GM21717 (cell line): ENCODE data around the gene ATP1B1.

Experiments
- ATAC-seq: cut with Tn5 transposase; IDR thresholded peaks from one replicate; pipeline ENCODE4 v1.9.1; 2021; ENCODE audit warnings: mild to moderate bottlenecking, moderate library complexity; ENCODE audit not compliant: unreplicated experiment

Gene ATP1B1

DNA sequence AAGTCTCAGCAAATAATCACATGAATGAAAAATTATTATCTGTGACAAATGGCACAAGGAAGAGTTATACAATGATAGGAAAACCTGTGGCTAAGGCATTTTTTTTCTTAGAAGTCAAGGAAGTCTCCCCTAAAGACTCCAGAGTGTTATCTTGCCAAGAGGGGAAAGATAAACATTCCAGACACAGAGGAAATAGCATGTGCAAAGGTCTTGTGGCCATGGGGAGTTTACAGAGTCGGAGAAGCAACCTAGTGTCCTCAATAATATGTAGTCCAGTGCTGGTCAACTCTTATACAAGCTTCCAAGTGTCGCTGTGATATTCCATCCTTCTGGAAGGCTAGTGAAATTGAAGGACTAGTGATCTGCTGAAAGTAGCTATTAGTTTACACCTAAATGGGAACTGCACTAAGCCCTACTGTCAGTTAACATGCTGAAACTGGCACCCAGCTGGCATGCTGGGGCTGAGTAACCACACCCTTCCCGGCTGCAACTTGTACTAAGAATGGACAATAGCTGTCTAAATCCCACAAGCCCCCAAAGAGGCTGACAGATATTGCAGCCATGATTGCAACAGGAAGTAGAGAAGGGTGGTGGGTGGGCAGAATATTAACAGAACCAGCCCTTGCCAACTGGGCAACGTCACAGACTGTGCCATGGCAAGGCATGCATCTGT lies 11.5 kb upstream of the ATP1B1 start:
- no peak for ATAC-seq

DNA sequence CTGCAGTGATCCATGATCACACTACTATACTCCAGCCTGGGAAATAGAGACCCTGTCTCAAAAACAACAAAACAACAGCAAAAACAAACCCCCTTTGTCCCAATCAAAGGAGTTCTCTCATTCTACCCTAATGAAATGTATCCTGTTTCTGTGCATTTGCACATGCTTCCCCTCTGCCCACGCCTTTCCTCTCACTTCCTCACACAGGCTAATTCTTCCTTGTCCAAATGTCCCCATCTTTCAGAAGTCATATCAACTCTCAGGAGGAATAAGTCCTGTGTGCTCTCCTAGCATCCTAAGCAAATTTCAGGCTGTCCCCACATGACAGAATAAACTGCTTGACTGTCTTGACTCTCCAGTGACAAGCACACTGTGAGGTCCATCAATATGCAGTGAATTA lies 8.1 kb upstream of the ATP1B1 start:
- ATAC-seq, result no peak

- ATAC-seq, result no peak
These were observed 6.9 kb upstream of the ATP1B1 start for GRCh38 chr1:169099561-169099960.

DNA sequence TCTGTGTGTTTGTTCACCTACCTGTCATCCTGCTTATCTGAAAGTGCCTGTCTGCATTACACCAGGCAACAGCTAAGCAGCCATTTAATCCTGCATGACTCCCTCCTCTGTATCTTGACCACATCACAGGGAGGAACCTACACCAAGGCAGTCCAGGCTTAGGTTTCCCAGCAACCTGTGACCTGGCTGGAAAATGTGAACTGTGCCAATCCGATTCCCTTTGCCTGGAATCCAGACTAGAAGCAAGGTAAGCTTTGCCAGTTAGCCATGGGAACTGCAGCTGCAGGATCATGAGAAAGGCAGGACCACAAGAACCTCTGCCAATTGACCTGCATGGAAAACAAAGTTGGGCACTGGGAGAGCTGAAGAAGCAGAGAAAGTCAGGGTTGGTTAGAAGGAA lies 6.3 kb upstream of the ATP1B1 start:
- no peak for ATAC-seq

DNA sequence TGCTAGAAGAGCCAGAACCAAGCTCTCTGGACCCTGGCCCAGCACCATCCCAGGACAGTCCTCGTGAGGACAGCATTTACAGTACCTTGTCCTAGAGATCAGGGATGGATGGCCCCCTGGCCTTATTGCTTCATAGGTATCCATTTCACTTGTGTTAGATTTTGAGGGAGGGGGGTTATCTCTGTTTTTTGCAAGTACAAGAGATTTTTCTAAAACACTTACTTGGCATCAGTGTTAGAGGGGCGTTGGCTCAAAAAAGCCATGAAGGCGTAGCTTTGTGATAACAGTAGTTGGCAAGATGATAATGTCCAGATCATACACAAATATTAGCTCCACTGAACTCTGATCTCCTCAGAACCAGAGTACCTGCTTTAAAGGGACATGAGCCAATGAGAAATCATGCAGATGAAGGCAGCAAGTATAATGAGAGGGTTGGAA lies 5.8 kb upstream of the ATP1B1 start:
- ATAC-seq, result no peak

DNA sequence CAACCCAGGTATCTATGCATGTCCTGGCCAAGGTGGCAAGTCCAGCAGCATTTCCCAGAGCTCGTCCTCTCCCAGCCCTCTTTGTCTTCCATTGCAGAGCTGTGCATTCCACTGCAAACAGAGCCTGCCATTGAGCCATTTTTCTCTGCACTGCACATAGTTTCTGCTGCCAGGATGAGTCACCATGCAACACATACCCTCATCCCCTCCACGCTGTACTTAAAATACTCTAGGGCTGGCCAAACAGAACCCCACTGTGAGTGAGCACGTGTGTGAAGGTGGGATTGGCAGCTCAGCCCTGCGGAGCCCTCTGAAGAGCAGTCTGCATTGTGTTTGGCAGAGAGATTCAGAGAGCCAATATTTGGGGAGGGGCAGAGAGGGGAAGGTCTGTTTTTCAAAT lies 3.9 kb upstream of the ATP1B1 start:
- ATAC-seq, result no peak

- ATAC-seq, result no peak
These were observed 3.5 kb upstream of the ATP1B1 start for GRCh38 chr1:169103002-169103401.

- no peak for ATAC-seq
These were observed 3.0 kb upstream of the ATP1B1 start for GRCh38 chr1:169103480-169103893.

DNA sequence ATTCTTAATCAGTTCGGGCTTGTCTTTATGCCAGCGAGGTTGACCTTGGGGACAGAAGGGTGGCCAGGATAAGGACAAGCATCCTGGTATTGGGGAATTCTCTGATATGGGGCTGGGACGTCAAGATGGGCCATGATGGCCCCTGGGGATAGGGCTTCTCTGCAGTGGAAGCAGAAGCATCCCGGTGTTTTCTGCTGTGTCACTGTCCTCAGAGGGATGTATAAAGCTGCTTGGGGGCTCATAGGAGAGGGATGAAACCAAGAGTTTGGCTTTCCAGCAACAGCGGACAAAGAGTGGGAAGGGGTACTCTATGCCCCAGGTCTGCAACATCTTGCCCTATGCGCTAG lies 1.4 kb upstream of the ATP1B1 start:
- no peak for ATAC-seq

- ATAC-seq, result peak; percentile 16
These were observed 926 bp upstream of the ATP1B1 start for GRCh38 chr1:169105434-169106094.

- ATAC-seq, result no peak
These were observed 572 bp downstream of the ATP1B1 start for GRCh38 chr1:169106921-169107602.

DNA sequence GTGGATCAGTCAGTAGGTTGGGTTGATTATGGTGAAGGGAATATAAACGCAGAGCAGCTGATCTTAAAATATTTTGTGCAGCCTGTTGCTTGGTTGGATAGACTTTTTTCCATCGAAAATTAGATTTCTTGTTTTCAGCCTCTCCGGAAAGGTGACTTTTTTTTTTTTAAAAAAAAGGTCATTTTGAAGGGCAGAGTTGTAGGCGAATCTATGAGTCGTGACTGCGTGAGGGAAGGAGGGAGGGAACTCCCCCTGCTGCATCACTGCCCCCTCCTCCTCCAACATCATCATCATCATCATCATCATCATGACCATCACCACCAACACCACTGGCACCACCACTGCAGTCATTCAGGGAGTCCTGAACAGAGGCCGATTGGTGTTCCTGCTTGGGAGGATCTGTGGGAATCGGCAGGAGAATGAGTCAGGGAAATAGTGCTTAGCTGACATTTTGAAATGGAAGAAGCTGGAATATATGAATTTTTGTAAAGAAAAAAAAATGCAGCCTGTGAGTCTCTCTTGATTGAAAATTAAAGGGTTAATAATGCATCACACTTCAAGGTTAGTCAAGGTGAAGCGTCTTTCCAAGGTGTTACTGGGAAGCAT lies 1.2 kb downstream of the ATP1B1 start:
- no peak for ATAC-seq

DNA sequence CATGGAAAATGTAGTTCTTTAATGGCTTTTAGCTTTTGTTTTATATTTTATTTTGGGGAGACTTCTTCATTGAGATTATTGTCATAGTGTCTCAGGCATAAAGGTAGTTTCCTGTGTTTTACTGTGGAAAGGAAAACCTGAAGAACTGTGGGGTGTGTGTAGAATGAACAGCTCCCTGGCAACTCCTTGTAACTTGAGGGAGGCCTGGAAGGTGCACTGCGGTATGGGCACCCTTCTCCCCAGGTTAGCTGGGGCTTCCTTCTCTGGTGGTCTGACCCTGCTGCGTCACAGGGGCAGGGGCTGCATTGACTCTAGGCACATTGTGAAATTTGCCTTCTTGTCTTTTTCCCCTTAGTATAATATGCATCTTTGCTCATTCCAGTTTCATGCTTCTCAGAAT lies 1.7 kb downstream of the ATP1B1 start:
- ATAC-seq, result no peak

DNA sequence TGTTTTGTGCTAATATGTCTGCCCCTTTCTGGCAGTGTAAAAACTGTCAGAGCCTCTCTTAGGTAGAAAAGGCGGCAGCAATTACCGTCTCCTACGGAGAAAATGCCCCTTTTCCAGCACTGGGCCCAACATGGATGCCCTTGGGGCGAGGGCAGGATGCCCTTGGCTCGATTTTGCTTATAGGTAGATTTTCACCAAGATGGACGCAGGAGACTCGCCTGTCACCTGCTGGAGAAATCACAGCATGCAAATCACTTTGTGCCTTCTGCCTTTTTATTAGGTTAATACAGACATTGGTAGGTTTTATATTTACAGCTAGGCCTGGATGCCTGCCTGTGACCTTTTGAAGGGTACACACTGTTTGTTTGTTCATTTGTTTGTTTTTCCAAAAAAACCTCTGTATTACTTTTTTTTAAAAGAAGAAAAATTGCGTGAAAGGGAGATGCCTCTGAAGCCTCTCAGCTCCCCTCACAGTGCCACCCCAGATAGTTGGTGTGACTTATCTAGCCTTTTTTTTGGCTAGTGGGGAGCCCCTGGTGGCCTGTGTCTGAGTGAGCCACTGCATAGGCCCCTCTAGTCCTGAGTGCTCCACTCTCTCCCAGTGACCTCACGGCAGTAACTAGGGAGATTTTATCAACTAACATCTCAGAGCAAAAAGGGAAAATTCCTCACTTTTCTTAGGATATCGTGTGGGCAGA lies 2.5 kb downstream of the ATP1B1 start:
- no peak for ATAC-seq

DNA sequence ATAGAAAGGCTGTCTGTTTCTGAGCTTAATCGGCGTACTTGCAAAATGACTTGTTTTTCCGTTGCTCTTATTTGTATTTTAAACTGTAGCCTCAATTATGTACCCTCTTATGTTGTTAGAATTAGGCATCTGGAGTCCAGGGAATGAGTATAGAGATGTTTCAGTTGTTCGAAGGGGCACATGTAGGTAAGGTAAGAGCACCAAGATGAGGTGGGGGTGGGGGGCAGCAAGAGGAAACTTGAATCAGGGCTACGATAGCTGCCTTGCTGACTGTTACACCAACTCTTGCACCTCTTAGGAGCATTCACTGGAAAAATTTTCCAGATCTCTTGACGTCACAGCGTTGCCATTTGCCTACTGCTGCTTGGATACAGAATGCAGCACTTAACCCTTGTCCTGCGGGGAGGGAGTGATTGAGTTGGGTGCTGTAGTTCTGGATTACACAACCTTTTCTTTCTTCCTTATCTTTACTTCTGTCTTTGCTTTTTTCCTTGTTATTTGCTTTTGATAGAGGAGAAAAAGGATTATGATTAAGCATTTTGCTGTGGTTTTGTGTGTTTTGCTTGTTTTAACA lies 3.2 kb downstream of the ATP1B1 start:
- ATAC-seq, result no peak

DNA sequence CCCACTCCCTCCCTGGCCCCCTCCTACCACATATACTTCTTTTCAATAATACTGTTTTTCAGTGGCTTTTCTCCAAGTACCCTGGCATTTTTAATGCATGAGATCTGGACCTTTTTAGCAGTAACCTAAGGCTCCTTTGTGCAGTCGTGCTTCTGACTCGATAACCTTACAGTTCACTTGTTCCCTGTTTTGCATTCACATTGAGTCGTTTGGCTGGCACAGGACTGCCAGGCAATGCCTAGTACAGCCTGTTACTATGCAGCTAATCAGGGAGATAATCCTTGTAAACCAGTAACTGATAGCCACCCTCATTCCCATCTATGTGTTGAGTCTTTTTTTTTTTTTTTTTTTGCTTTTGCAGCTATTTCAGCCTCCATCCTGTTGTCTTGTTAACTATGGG lies 3.7 kb downstream of the ATP1B1 start:
- ATAC-seq, result no peak

DNA sequence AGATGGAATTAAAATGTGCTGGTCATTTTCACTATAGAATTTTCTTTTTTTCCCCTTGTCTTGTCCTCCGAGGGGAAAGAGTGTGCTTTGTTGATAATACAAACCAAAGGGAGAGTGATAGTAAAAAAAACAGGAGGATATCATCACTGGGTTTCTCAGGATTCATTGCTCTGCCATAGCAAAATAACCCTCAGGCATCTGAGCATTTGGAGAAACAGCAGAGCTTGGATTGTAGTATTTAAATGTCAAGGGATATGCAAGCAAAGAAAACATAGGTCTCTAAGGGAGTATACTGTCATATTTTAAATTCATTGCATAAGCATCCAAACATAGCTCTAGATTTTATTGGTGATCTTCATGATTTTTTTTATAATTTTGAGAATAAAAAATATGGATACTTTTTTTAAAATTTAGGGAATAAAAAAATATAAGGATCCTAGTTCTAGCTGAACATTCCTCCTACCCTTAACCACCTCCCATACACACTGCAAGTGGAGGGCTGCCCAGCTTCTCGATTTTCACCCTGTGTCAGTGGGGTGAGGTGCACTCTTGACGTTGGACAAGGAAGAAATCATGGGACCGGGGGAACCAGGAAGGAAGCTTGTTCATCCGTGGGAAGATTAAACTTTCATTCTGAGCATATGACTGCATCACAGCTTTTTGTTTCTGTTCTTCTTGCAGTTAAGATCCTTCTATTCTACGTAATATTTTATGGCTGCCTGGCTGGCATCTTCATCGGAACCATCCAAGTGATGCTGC lies 4.4 kb downstream of the ATP1B1 start:
- no peak for ATAC-seq

GRCh38 chr1:169111472-169111871 lies 5.0 kb downstream of the ATP1B1 start:
- ATAC-seq, result no peak

DNA sequence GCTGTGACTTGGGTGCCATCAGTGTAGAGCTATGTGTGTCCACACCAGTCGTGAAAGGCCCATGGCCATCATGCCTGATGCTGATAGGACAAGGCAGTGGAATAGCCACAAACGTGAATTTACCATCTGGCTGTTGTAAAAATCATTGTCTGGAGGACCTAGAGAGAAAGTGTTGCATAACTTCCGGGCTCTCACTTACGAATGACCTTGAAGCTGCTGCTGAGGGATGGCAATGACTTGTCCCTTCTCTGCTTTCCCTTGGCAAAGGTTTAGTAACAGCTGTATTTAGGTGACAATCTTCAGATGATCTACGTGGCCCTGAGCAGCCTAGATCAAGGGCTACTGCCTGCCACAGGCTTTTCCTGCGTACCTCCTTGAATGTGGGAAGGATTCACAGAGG lies 5.8 kb downstream of the ATP1B1 start:
- no peak for ATAC-seq

DNA sequence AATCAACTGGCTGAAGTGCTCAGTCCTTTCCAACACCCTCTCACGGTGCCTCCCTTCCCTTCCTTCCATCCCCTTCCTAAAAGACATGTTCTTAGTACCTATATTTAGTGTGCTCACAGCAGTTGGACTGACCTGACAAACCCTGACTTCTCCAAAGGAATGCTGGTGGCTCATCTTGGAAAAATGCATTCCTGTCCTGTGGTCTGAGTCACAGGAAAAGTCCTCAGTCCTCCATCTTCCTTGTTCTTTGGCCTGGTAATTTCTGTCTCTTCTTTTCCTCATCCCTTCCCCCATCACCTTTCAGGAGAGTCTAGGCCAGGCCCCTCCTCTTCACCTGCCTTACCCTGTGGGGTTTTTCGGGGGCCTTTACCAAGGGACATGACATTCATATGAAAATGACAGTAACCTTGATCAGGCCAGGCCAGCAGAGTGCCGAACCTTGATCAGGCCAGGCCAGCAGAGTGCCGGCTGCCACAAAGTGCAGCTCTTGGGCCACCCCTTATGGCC lies 7.2 kb downstream of the ATP1B1 start:
- ATAC-seq, result no peak
